Bone marrow (tissue), 2 donors: ENCODE results near the gene PUSL1.

Experiments used
- DNase-seq, 2 donors: peaks; one replicate each; lab custom pipeline; 2025; lab: John Stamatoyannopoulos, UW

PUSL1 gene

GRCh38 chr1:1295154-1295923 is 13.1 kb upstream of the PUSL1 start:
- no peak for DNase-seq

- no peak for DNase-seq
Observed at GRCh38 chr1:1296070-1297061, 12.0 kb upstream of the PUSL1 start.

DNA sequence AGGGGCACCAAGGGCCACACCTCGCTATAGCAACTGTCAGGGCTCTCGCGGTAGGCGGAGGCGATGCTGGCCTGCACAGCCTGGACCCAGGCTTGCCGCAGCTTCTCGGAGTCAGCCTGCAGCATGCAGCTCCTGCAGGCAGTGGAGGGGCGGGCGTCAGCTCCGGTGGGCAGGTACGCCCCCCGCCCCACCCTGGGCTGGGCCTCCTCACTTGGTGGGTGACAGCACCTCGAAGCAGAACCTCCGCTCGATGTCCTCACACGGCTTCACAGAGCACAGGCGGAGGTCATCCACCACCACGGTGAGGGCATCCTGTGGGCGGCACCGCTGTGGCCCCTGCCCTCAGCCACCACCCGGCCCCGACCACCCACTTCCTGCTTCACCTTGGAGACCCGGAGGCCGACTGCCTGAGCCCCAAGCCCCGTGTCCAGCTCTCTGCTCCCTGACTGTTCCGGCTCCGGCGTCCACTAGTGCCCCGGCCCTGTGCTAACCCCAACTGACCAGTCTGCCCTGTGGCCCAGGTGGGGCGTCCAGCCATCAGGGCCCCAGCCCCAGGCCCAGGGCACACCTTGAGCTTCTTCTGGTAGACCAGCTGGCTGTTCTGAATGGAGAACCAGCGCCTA is 10.5 kb upstream of the PUSL1 start:
- DNase-seq = no peak

DNA sequence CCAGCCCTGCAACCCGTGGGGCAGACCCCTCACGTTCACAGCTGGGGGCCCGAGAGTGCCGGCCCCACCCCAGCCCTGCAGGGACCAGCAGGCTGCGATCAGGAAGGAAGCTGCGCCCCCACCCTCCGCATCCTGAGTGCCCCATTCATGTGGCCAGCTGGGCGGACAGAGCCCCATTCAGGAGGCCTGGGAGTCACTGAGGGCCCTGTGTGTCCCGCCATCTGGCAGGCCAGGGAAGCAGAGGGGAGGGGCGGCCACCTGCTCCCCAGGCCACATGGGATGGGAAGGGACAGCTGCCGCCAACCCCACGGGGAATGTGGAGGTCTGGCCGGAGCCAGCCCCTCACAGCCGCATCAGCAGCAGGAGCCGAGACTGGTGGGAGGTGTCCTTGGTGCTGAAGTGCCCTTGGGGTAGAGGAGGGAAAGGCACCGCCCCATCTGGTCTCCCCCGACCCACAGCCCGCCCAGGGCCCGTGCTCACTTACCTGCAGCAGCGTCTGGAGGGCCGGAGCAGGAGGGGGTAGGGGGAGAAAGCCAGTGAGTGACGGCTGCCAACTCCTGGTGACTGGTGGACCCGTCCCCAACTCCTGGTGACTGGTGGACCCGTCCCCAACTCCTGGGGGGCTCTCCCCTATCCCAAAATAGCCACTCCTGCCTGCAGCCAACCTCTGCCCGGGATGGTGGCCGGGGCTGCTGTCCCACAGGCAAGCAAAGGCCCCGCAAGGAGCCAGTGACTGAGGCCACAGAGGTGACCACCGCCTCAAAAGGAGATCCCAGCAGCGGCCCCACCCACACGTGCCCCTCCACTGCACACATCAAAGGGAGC is 9.3 kb upstream of the PUSL1 start:
- DNase-seq = no peak

GRCh38 chr1:1299686-1300351 is 8.6 kb upstream of the PUSL1 start:
- no peak for DNase-seq

- no peak for DNase-seq
Observed at GRCh38 chr1:1300352-1300739, 8.1 kb upstream of the PUSL1 start.

GRCh38 chr1:1302006-1302430 is 6.4 kb upstream of the PUSL1 start:
- no peak for DNase-seq

- DNase-seq = no peak
Observed at GRCh38 chr1:1302951-1303509, 5.4 kb upstream of the PUSL1 start.

DNA sequence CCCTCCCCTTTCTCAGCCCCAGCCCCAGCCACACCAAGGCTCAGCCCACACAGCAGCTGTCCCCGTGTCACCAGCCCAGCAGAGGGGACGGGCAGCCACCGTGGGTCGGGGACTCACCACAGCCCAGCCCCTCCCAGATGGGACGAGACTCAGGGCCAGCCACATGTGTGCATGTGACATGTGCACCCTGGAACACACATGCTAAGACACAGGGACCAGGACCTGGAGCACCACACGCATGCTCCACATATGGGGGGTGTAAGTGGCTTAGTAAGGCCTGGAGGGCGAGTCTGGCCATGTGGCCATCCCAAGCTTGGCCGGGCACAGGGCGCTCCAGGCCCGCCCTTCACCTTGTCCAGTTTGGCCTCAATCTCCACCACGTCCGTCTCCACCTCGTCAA is 4.7 kb upstream of the PUSL1 start:
- DNase-seq = no peak

DNA sequence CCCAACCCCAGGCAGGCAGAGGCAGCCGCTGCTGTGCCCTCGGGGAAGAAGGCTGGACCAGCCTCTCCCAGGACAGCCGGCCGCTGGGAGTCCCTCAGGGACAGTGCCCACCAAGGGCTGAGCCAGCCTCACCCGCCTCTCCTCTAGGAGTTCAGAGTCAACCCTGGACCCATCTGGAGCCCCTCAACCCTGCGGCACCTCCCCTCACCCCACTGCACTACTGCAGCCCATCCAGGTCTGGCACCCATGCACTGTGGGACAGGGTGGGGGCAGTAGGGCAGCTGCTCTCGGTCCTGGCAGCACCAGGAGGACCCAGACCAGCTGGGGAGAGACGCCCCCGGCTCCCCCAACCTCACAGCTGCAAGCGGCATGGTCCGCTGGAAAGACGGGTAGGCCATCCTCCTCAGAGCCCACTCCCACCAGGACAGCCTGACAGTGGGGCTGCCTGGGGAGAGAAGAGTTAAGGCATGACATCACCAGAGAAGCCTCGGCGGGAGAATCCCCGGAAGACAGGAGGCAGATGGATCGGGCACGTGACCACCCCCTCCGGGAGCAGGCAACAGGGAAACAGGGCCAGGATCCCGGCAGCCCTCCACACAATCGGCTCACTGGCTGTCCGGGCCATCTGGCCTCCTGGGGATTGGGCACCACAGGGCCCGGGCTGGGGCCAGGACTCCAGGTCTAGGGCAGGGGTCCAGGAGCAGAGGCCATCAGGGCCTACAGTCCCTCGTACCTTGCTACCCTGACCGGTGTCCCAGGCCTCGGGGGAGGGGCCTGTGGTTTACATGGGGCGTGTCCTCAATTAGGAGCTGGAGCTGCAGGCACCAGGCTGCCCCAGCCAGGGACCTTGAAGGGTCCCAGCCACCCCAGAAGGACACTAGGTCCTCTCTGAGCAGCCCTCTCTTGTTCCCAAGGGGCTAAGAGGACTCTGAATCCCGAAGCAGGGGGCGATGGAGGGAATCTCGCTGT is 3.8 kb upstream of the PUSL1 start:
- DNase-seq = no peak

GRCh38 chr1:1305300-1306069 is 2.9 kb upstream of the PUSL1 start:
- peak; percentile 49 to 68 for DNase-seq

- no peak for DNase-seq
Observed at GRCh38 chr1:1306070-1306660, 2.2 kb upstream of the PUSL1 start.

DNA sequence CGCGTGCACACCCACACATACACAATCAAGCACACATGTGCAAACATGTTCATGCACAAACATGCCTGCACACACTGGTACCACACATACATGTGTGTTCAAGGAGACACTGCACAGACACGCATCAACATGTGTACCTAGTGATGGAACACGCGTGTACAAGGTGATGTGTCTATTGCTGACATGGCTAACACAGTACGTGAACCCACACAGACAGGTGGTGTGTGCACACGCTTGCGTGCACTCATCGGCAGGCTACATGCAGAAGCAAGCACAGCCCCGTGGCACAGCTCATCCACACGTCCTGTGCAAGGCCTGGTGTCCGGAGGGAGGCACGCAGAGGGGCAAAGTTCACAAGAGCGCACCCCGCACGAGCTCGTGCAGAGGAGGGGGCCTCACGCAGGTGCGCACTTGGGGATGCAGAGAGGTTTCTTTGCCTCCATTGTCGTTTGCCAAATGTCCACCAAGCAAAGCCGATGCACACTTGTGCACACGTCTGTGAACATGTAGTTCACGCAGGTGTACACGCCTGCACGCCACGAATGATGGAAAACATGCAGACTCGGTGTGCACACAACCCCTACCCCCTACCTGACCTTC is 1.6 kb upstream of the PUSL1 start:
- DNase-seq = no peak

GRCh38 chr1:1307261-1307922 is 1.0 kb upstream of the PUSL1 start:
- no peak for DNase-seq

- no peak for DNase-seq
Observed at GRCh38 chr1:1308756-1309250, 406 bp downstream of the PUSL1 start.

GRCh38 chr1:1309251-1310108 is 1.1 kb downstream of the PUSL1 start:
- no peak for DNase-seq

DNA sequence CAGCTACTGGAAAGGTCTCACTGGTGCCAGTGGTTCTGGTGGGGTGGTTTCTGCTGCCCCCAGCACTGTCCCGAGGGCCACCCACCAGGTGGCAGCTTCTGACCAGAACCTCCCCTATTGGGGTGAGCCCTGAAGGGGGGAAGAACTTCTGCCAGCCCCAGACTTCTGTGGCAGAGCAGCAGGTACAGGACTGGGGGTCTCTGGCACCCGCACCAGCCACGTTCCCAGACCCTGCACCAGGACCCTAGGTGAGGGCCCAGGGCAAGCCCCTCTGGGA is 1.6 kb downstream of the PUSL1 start:
- no peak for DNase-seq
